Lung (tissue), 12 donors: ENCODE measurements around the gene LDLRAD4. TPM values are rescaled to one million over a fixed set of nuclear protein-coding genes. Genes with fewer than 3 reads are reported as not detected.

Source experiments
- ATAC-seq: fragments of 200-7000 bp; cut with Tn5 transposase; one replicate; pipeline ENCODE4 v1.9.1; 2020; ENCODE audit warnings: moderate number of reproducible peaks; ENCODE audit not compliant: insufficient read depth, low FRiP score
- DNase-seq, 3 donors: peaks; one replicate each; pipeline ENCODE4 v3.0.0-alpha.2; 2013 to 2017
- H3K27ac ChIP-seq, 2 donors: one replicate each; pipeline ENCODE4 v1.5.1; 2013; ENCODE audit warnings: mild to moderate bottlenecking in 2 of 2, moderate library complexity in 2 of 2, control low read depth in 1 of 2, inconsistent platforms in 1 of 2, low read depth in 1 of 2, low read length in 1 of 2
- H3K27me3 ChIP-seq, 3 donors: one replicate each; pipeline ENCODE4 v1.5.1; 2013; ENCODE audit warnings: low read length in 2 of 3; ENCODE audit not compliant: control insufficient read depth in 3 of 3, insufficient read depth in 3 of 3
- H3K36me3 ChIP-seq, 4 donors: one replicate each; pipeline ENCODE4 v1.5.1; 2013; ENCODE audit warnings: low read length in 4 of 4, mild to moderate bottlenecking in 1 of 4, moderate library complexity in 1 of 4; ENCODE audit not compliant: control insufficient read depth in 4 of 4, insufficient read depth in 4 of 4
- H3K4me1 ChIP-seq, 5 donors: one replicate each; pipeline ENCODE4 v1.5.1; 2013; ENCODE audit warnings: low read length in 5 of 5, mild to moderate bottlenecking in 2 of 5, moderate library complexity in 1 of 5; ENCODE audit not compliant: control insufficient read depth in 5 of 5, insufficient read depth in 5 of 5
- H3K4me3 ChIP-seq: one replicate; pipeline ENCODE4 v1.5.1; 2013; ENCODE audit warnings: mild to moderate bottlenecking, control low read depth, moderate library complexity
- H3K9ac ChIP-seq, 2 donors: one replicate each; pipeline ENCODE4 v1.5.1; 2013; ENCODE audit warnings: low read length in 2 of 2, control low read depth in 1 of 2; ENCODE audit not compliant: insufficient read depth in 1 of 2
- H3K9me3 ChIP-seq, 4 donors: one replicate each; pipeline ENCODE4 v1.5.1; 2013; ENCODE audit warnings: low read length in 3 of 4, mild to moderate bottlenecking in 1 of 4, moderate library complexity in 1 of 4; ENCODE audit not compliant: control insufficient read depth in 4 of 4, insufficient read depth in 3 of 4
- WGBS, 2 donors: extraction: QIAGEN DNeasy Blood & Tissue Kit; methylation state at CpG; one replicate each; pipeline ENCODE4 v1.1.7; 2013; 5-methylcytosine and 5-hydroxymethylcytosine counted together
- polyA plus RNA-seq, 2 donors: library from polyadenylated mRNA; stranded (reverse); fragments of 200-250 nt; gene quantifications; one replicate each; pipeline ENCODE4 v1.2.1, GENCODE V29; 2013
- total RNA-seq, 2 donors: library from RNA; depleted of rRNA in 1 of 2; stranded (reverse); fragments of >200 nt in 1 of 2; gene quantifications; one replicate each; pipeline ENCODE4 v1.2.1, GENCODE V29; 2014 to 2021
- TF ChIP-seq, protein P1 (sequence below): IDR thresholded peaks from 2 replicates; pipeline ENCODE4 v1.5.1; 2012; ENCODE audit warnings: mild to moderate bottlenecking; ENCODE audit errors: control extremely low read depth, extremely low read depth
- donor health status: control.
- donor health status: control.
- donor health status: Bipolar disorder and iron deficiency.
- donor health status: healthy.
- donor health status: DM: yes; HTN: yes; CAD: no.

LDLRAD4 gene
- total and polyA plus RNA-seq, 4 donors = 3.2 to 62.4 (median 19.9) TPM

DNA sequence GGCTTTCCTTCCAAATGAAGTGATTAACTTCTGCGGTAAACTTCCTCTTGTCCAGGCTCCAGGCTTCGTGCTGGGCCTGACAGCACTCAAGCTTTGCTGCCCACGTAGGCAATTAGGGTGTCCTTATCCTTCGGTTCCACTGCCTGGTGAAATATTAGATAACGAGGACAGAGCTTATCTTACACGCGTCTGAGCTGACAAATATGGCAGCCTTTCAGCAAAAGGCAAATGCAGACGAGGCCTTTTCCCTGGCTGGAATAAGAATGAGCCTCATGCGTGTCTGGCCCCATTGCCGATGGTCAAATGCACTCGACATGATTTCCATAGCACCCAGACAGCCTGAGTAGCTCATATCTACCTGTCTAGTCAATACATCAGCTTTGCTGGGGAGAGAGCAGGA lies 366.3 kb downstream of the LDLRAD4 start:
- 63 to 73% methylated on average over 11 of the region's 11 CpGs for WGBS, 2 donors
- ATAC-seq = no peak

GRCh38 chr18:13585379-13586153 lies 367.0 kb downstream of the LDLRAD4 start:
- Histone ChIP-seq H3K27me3 (no peaks in the 10 kb centered on the region), H3K36me3 (no peaks in the 10 kb centered on the region), H3K9me3 (peaks cover 0 to 3% (median 0%) of the 10 kb centered on the region in 4 donors), H3K4me1 (peaks cover 0 to 11% (median 3%) of the 10 kb centered on the region in 5 donors), H3K4me3 (no peak overlapping the region), H3K9ac (no peak overlapping the region), H3K27ac (peak overlapping the region in 1 of 2 donors; percentile 37)
- ATAC-seq (no peak), DNase-seq (no peak)
- 37 to 55% methylated on average over 4 of the region's 4 CpGs for WGBS, 2 donors
- TF ChIP-seq, protein P1, sequence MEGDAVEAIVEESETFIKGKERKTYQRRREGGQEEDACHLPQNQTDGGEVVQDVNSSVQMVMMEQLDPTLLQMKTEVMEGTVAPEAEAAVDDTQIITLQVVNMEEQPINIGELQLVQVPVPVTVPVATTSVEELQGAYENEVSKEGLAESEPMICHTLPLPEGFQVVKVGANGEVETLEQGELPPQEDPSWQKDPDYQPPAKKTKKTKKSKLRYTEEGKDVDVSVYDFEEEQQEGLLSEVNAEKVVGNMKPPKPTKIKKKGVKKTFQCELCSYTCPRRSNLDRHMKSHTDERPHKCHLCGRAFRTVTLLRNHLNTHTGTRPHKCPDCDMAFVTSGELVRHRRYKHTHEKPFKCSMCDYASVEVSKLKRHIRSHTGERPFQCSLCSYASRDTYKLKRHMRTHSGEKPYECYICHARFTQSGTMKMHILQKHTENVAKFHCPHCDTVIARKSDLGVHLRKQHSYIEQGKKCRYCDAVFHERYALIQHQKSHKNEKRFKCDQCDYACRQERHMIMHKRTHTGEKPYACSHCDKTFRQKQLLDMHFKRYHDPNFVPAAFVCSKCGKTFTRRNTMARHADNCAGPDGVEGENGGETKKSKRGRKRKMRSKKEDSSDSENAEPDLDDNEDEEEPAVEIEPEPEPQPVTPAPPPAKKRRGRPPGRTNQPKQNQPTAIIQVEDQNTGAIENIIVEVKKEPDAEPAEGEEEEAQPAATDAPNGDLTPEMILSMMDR = no peak

More for the DNA sequence above, 366.3 kb downstream of the LDLRAD4 start:
- TF ChIP-seq, protein P1 = no peak
- DNase-seq = peak in 1 of 3 donors; percentile 25
- peaks cover 0 to 4% (median 0%) of the 10 kb centered on the region in 4 donors for H3K9me3 ChIP-seq
- H3K27ac ChIP-seq = peak overlapping the region in 1 of 2 donors; percentile 37
- H3K9ac ChIP-seq = no peak overlapping the region
- H3K27me3 ChIP-seq = no peaks in the 10 kb centered on the region
- H3K4me1 ChIP-seq = peaks cover 0 to 11% (median 3%) of the 10 kb centered on the region in 5 donors
- H3K4me3 ChIP-seq = no peak overlapping the region
- no peaks in the 10 kb centered on the region for H3K36me3 ChIP-seq

DNA sequence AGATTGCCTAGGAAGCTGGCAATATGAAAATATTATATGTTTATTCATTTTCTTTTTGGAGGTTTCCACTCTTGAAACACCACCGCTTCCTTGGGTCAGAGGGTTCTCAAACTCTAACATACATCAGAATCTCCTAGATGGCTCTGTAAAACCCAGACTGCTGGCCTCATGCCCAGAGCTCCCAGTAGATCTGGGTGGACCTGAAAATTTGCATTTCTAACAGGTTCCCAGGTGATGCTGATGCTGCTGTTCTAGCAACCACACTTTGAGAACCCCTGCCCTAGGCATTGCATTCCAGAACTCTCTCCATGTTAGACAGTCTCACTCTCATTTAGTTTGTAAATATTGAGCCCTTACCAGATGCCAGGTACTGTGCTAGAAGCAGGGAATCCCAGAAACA lies 368.4 kb downstream of the LDLRAD4 start:
- 84 to 100% methylated on average over 1 of the region's 1 CpG for WGBS, 2 donors
- Histone ChIP-seq H3K4me3 (no peak overlapping the region), H3K36me3 (no peaks in the 10 kb centered on the region), H3K9ac (no peak overlapping the region), H3K9me3 (peaks cover 0 to 3% (median 0%) of the 10 kb centered on the region in 4 donors), H3K4me1 (peaks cover 0 to 18% (median 3%) of the 10 kb centered on the region in 5 donors), H3K27ac (no peak overlapping the region), H3K27me3 (no peaks in the 10 kb centered on the region)
- DNase-seq = no peak
- no peak for ATAC-seq
- TF ChIP-seq, protein P1 = no peak
